ENCODE data around the gene UACA. TPM values are rescaled to one million over a fixed set of nuclear protein-coding genes. Genes with fewer than 3 reads are reported as not detected.
"Not testable (repeated sequence)": the region's sequence is repeated elsewhere in the genome, so short reads cannot be mapped to it uniquely, and the experiment has no call there.

Gene UACA
- total RNA-seq, 3 donors from 2014 or later (not counting 1 experiment from before 2014, with no cell fraction given) = 1.1 to 3.1 (median 2.1) TPM

- H3K27ac Mint-ChIP-seq = no peak overlapping the region
- H3K27ac ChIP-seq (ENCODE audit: low read length) = no peak overlapping the region
- H3K9me3 Mint-ChIP-seq = no peaks in the 10 kb centered on the region
- no peaks in the 10 kb centered on the region for H3K36me3 ChIP-seq (ENCODE audit: control insufficient read depth, insufficient read depth, low read length)
- H3K4me1 Mint-ChIP-seq = peaks cover 4 to 5% of the 10 kb centered on the region in 2 donors
- no peaks in the 10 kb centered on the region for H3K36me3 Mint-ChIP-seq
- TF ChIP-seq, protein P1, sequence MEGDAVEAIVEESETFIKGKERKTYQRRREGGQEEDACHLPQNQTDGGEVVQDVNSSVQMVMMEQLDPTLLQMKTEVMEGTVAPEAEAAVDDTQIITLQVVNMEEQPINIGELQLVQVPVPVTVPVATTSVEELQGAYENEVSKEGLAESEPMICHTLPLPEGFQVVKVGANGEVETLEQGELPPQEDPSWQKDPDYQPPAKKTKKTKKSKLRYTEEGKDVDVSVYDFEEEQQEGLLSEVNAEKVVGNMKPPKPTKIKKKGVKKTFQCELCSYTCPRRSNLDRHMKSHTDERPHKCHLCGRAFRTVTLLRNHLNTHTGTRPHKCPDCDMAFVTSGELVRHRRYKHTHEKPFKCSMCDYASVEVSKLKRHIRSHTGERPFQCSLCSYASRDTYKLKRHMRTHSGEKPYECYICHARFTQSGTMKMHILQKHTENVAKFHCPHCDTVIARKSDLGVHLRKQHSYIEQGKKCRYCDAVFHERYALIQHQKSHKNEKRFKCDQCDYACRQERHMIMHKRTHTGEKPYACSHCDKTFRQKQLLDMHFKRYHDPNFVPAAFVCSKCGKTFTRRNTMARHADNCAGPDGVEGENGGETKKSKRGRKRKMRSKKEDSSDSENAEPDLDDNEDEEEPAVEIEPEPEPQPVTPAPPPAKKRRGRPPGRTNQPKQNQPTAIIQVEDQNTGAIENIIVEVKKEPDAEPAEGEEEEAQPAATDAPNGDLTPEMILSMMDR (IDR thresholded peaks at IDR 0.05) = no peak
- no peaks in the 10 kb centered on the region for H3K4me1 ChIP-seq (ENCODE audit: control insufficient read depth, insufficient read depth, low read length)
- no peak overlapping the region for H3K4me3 Mint-ChIP-seq
- ATAC-seq = no peak
- no peak overlapping the region for H3K4me3 ChIP-seq (ENCODE audit: low read length)
- 63% methylated on average over 8 of the region's 9 CpGs for WGBS (ENCODE audit: insufficient coverage)
- H3K27me3 ChIP-seq (ENCODE audit: control insufficient read depth, insufficient read depth, low read length) = no peaks in the 10 kb centered on the region
- no peak for DNase-seq
- no peaks in the 10 kb centered on the region for H3K9me3 ChIP-seq (ENCODE audit: control insufficient read depth, insufficient read depth, low read length)
- H3K27me3 Mint-ChIP-seq (ENCODE audit: low read depth in 2 of 2) = peaks cover 0 to 4% of the 10 kb centered on the region in 2 donors
- intact Hi-C loops (cut with micrococcal nuclease) = no loop called here
Measured at GRCh38 chr15:70806992-70807712, 43.8 kb upstream of the UACA start.

DNA sequence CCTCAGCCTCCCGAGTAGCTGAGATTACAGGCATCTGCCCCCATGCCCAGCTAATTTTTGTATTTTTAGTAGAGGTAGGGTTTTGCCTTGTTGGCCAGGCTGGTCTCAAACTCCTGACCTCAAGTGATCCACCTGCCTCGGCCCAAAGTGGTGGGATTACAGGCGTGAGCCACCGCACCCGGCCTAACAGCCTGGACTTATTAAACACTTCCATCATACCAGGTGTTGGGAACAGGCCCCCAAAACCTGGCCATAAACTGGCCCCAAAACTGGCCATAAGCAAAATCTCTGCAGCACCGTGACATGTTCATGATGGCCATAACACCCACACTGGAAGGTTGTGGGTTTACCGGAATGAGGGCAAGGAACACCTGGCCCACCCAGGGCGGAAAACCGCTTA is 41.0 kb upstream of the UACA start:
- H3K36me3 Mint-ChIP-seq; intact Hi-C loops (cut with micrococcal nuclease): not testable (repeated sequence)
- 92% methylated on average over 9 of the region's 9 CpGs for WGBS (ENCODE audit: insufficient coverage)

DNA sequence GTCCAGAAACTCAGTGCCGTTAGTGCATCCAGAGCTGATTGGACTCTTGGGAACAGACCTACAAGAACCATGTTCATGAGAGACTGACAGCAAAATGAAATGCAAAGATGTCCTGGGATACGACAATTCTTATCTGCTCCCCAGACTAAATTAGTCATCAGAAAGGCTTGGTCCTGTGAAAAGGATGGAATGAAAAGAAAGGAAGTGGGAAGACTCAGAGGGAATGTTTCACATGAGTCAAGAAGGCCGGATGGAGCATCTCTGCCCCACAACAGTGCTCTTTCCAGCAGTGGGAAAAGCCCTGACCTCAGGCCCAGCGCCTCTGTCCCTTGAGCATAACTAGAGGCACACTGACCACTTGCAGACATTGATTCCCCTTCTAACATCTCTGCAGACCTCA is 39.3 kb upstream of the UACA start:
- H3K36me3 Mint-ChIP-seq = no peaks in the 10 kb centered on the region
- no peak for ATAC-seq
- no peak overlapping the region for H3K4me3 Mint-ChIP-seq
- Histone ChIP-seq H3K4me3 (ENCODE audit: low read length) (no peak overlapping the region), H3K4me1 (ENCODE audit: control insufficient read depth, insufficient read depth, low read length) (no peaks in the 10 kb centered on the region), H3K9me3 (ENCODE audit: control insufficient read depth, insufficient read depth, low read length) (no peaks in the 10 kb centered on the region), H3K27ac (ENCODE audit: low read length) (no peak overlapping the region), H3K36me3 (ENCODE audit: control insufficient read depth, insufficient read depth, low read length) (no peaks in the 10 kb centered on the region), H3K27me3 (ENCODE audit: control insufficient read depth, insufficient read depth, low read length) (no peaks in the 10 kb centered on the region)
- H3K9me3 Mint-ChIP-seq = no peaks in the 10 kb centered on the region
- H3K27ac Mint-ChIP-seq = no peak overlapping the region
- 87% methylated on average over 4 of the region's 4 CpGs for WGBS (ENCODE audit: insufficient coverage)
- intact Hi-C loops (cut with micrococcal nuclease) = no loop called here
- DNase-seq = no peak
- no peaks in the 10 kb centered on the region for H3K27me3 Mint-ChIP-seq (ENCODE audit: low read depth in 2 of 2)
- TF ChIP-seq, protein P1 (IDR thresholded peaks at IDR 0.05) = no peak
- no peaks in the 10 kb centered on the region for H3K4me1 Mint-ChIP-seq

More for the DNA sequence above, 41.0 kb upstream of the UACA start:
- not testable (repeated sequence) for H3K9me3 ChIP-seq (ENCODE audit: control insufficient read depth, insufficient read depth, low read length); H3K4me1 ChIP-seq (ENCODE audit: control insufficient read depth, insufficient read depth, low read length); H3K4me1 Mint-ChIP-seq; H3K9me3 Mint-ChIP-seq; H3K27ac ChIP-seq (ENCODE audit: low read length); H3K4me3 ChIP-seq (ENCODE audit: low read length); DNase-seq; H3K36me3 ChIP-seq (ENCODE audit: control insufficient read depth, insufficient read depth, low read length); H3K27me3 Mint-ChIP-seq (ENCODE audit: low read depth in 2 of 2); ATAC-seq; H3K27me3 ChIP-seq (ENCODE audit: control insufficient read depth, insufficient read depth, low read length); H3K27ac Mint-ChIP-seq; H3K4me3 Mint-ChIP-seq

GRCh38 chr15:70801109-70801508 is 37.8 kb upstream of the UACA start:
- Histone ChIP-seq H3K9me3 (ENCODE audit: control insufficient read depth, insufficient read depth, low read length) (no peaks in the 10 kb centered on the region), H3K27me3 (ENCODE audit: control insufficient read depth, insufficient read depth, low read length) (no peaks in the 10 kb centered on the region), H3K27ac (ENCODE audit: low read length) (no peak overlapping the region), H3K4me3 (ENCODE audit: low read length) (no peak overlapping the region), H3K36me3 (ENCODE audit: control insufficient read depth, insufficient read depth, low read length) (no peaks in the 10 kb centered on the region), H3K4me1 (ENCODE audit: control insufficient read depth, insufficient read depth, low read length) (no peaks in the 10 kb centered on the region)
- no peaks in the 10 kb centered on the region for H3K36me3 Mint-ChIP-seq
- DNase-seq = no peak
- no peak for ATAC-seq
- H3K27me3 Mint-ChIP-seq (ENCODE audit: low read depth in 2 of 2) = no peaks in the 10 kb centered on the region
- no peaks in the 10 kb centered on the region for H3K4me1 Mint-ChIP-seq
- intact Hi-C loops (cut with micrococcal nuclease) = no loop called here
- TF ChIP-seq, protein P1 (IDR thresholded peaks at IDR 0.05) = no peak
- H3K27ac Mint-ChIP-seq = no peak overlapping the region
- no peak overlapping the region for H3K4me3 Mint-ChIP-seq
- WGBS (ENCODE audit: insufficient coverage) = 97% methylated on average over 5 of the region's 5 CpGs
- no peaks in the 10 kb centered on the region for H3K9me3 Mint-ChIP-seq
